Measurements from ENCODE around the gene DPP9.
"Not testable (repeated sequence)": the region's sequence is repeated elsewhere in the genome, so short reads cannot be mapped to it uniquely, and the experiment has no call there.

DPP9 gene

DNA sequence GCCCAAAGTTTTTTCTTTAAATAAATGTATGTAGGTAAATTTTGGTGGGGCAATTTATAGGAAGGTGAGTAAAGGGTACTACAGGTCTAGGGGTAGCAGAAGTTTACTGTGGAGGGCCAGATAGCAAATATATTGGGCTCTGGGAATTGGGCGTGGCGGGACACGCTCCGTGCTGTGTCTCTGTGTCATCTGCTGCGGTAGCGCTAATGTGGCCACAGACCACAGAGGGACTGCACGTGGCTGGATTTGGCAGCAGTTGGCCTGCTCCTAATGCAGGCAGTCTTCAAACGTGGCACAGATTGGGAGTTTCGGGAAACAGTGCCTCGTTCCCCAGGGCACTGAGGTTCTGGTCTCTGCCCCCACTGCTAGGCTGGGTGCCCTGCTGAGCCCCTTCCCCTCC is 36.9 kb downstream of the DPP9 start:
- TF ChIP-seq, protein P1, sequence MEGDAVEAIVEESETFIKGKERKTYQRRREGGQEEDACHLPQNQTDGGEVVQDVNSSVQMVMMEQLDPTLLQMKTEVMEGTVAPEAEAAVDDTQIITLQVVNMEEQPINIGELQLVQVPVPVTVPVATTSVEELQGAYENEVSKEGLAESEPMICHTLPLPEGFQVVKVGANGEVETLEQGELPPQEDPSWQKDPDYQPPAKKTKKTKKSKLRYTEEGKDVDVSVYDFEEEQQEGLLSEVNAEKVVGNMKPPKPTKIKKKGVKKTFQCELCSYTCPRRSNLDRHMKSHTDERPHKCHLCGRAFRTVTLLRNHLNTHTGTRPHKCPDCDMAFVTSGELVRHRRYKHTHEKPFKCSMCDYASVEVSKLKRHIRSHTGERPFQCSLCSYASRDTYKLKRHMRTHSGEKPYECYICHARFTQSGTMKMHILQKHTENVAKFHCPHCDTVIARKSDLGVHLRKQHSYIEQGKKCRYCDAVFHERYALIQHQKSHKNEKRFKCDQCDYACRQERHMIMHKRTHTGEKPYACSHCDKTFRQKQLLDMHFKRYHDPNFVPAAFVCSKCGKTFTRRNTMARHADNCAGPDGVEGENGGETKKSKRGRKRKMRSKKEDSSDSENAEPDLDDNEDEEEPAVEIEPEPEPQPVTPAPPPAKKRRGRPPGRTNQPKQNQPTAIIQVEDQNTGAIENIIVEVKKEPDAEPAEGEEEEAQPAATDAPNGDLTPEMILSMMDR (IDR thresholded peaks at IDR 0.05; ENCODE audit: borderline replicate concordance, control extremely low read depth, extremely low read depth, insufficient read depth, missing control alignments): no peak
- no peak for DNase-seq (ENCODE audit: low spot score)
- in situ Hi-C loops (cut with MboI; ENCODE audit: low sequenced_read_pairs, unreplicated experiment): no loop called here

DNA sequence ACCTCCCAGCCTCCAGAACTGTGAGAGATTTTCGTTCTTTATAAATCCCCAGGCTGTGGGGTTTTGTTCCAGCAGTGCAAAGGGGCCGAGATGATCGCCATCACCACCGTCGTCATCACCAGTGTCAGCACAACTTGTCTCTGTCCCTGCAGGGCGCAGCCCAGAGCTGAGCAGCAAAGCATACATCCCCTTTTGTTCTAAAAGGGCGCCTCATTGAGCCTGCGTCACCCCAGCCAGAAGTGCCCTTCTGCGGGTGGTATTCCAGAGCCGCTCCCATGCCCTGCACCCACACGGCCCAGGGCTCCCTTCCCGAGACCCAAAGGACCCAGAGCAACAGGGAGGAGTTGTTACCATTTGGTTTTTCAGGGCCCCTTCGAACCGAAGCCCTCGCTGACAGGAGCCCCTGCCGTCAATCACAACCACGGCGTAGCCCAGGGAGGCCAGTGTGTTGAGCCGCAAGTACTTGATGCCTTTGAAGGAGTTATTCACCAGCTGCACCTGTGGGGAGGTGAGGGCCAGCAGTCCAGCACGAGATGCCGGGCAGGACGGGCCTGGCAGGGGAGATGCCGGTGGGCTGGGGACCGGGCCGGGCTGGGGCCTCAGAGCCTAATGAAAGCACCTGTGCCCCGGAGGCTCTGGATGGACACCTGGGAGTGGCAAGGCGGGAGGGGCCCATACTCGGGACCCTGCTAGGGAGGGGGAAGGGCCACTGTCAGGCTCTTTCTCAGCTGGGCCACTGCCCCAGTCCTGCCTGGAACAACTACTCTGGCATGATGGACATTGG is 39.1 kb downstream of the DPP9 start:
- TF ChIP-seq, protein P1 (IDR thresholded peaks at IDR 0.05; ENCODE audit: borderline replicate concordance, control extremely low read depth, extremely low read depth, insufficient read depth, missing control alignments): no peak
- no peak for DNase-seq (ENCODE audit: low spot score)
- in situ Hi-C loops (cut with MboI; ENCODE audit: low sequenced_read_pairs, unreplicated experiment): no loop called here

DNA sequence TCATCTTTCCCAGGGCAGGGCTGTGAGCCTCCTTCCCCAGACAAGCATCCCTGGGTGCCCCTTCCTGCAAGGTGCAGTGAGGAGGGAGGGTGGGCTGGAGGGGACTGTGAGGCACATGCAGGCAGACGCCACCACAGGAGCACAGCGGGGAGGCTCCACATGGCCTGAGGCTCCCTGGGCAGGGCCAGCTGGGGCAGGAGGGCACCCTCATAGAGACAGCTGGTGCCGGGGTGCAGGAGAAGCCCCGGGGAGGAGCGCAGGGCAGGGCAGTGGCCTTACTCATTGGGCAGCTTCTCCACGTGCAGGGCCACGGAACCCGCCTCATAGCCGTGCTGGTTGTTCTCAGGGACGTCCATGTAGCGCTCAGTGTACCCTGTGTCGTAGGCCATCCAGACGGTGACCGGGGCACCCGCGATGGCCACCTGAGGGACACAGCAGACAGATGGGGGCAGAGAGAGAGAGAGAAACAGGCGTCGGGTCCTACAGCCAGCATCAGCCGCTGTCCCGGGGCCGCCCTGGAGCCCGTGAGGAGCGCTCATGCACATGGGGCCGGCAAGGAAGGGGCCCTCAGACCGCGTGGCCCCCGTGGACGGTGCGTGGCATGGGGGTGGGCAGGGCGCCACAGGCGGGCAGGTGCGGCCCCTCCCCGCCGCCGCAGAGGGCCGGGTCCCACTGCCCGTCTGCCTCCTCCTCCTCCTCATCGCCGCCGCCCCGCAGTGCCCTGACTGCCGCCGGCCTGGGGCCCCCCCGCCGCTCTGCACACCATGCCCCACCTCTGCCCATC is 41.0 kb downstream of the DPP9 start:
- no peak for DNase-seq (ENCODE audit: low spot score)
- TF ChIP-seq, protein P1 (IDR thresholded peaks at IDR 0.05; ENCODE audit: borderline replicate concordance, control extremely low read depth, extremely low read depth, insufficient read depth, missing control alignments): no peak
- in situ Hi-C loops (cut with MboI; ENCODE audit: low sequenced_read_pairs, unreplicated experiment): no loop called here

DNA sequence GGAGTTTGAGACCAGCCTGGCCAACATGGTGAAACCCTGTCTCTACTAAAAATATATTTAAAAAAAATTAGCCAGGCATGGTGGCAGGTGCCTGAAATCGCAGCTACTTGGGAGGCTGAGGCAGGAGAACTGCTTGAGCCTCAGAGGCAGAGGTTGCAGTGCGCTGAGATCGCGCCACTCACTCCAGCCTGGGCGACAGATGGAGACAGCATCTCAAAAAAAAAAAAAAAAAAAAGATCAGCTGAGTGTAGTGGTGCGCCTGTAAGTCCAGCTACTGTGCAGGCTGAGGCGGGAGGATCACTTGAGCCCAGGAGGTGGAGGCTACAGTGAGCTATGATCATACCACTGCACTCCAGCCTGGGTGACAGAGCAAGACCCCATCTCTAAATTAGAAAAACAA is 43.6 kb downstream of the DPP9 start:
- DNase-seq (ENCODE audit: low spot score); in situ Hi-C loops (cut with MboI; ENCODE audit: low sequenced_read_pairs, unreplicated experiment): not testable (repeated sequence)

DNA sequence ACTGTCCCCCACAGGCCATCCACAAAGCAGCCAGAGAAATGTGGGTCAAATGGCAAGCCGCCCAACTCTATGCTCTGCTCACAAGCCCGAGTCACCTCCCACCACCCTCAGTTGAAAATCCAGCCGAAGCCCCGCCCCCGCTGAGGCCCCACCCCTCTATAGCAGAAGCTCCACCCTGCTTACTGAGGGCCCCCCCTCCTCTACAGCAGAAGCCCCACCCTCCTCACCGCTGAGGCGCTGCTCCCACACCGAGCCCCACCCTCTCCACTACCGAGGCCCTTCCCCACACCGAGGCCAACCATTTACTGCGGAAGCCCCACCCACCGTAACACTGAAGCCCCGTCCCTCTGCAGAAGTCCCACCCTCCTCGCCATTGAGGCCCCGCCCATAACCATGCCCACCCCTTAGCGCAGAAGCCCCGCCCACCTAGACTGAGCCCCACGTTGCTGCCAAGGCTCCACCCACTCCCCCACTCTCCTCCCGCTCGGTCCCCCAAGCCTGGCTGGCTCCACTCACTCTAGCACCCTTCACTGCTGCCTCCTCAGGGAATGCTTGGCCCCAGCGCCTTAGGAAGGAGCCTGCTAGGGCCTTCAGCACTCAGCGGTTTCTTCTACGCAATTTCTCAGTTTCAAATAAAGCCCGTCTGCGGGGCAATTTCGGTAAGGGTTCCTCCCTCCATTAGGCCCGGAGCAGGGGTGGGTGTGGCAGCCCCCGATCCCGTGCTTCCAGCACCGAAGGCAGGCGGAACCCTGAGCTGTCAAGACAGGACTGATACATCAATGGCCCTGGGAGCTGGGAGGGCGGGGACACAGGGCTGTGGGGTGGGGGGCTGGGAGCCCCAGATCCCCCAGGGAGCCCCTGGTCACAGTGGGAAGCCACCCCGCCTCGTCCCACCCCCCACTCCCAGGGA is 44.5 kb downstream of the DPP9 start:
- TF ChIP-seq, protein P1 (IDR thresholded peaks at IDR 0.05; ENCODE audit: borderline replicate concordance, control extremely low read depth, extremely low read depth, insufficient read depth, missing control alignments): no peak
- DNase-seq (ENCODE audit: low spot score): no peak
- in situ Hi-C loops (cut with MboI; ENCODE audit: low sequenced_read_pairs, unreplicated experiment): no loop called here

DNA sequence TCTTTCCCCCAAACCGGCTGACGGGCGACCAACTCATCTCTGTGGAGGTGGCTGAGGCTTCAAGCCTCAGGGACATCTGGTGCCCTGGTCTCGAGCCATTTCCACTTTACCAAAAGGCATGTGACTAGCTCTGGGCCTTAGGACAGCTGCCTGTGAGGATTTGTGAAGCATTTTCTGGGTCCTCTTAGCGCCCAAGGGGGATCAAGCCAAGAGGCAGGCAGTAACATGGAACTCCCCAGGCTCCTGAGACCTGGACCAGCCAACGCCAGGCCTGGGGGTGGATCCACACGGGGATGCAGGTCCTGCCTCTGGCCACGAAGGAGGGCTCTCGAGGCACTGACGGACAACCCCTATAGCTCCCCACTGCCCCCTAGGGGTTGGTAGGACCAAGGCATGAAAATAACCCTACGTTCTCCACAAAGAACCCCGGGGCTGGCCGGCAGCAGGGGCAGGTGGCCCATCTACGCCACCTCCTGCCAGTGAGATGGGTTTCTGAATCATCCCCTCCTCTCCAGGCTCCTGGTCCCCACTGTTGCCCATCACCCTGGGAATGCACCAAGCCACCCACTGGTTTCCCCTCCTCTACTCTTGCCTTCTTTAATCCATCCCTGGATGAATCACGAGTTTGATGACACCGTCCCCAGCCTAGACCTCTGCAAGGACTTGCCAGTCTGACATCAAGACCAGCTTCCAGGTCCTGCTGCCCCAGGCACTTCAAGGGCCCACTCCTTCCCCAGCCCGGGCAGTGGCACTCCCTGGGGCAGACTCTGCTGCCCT is 46.5 kb downstream of the DPP9 start:
- DNase-seq (ENCODE audit: low spot score): no peak
- TF ChIP-seq, protein P1 (IDR thresholded peaks at IDR 0.05; ENCODE audit: borderline replicate concordance, control extremely low read depth, extremely low read depth, insufficient read depth, missing control alignments): no peak
- in situ Hi-C loops (cut with MboI; ENCODE audit: low sequenced_read_pairs, unreplicated experiment): no loop called here

All from GM13976 (cell line).